Astrocyte (in vitro differentiated cells and primary cell): ENCODE results near the gene QARS1. TPM values are rescaled to one million over a fixed set of nuclear protein-coding genes. Genes with fewer than 3 reads are reported as not detected.

Source experiments
- microRNA-seq: library from miRNA; unstranded; fragments of <30 nt; microRNA quantifications from one replicate; pipeline ENCODE4 v1.2.0, GENCODE V29; 2020
- total RNA-seq: library from RNA; stranded (reverse); gene quantifications from 2 replicates; pipeline ENCODE4 v1.2.1, GENCODE V29; 2021

Gene QARS1
- total RNA-seq, 1 donor from 2014 or later: 189 TPM

Small RNA genes lying within 50 kb of the gene (microRNA-seq; reads per million reads assigned to microRNA genes)
- gene MIR6890: not detected

Other genes starting within 250 kb of the QARS1 start
- 25.0 and 27.3 TPM in 2 replicates for gene SLC25A20, start 205.9 kb downstream of the QARS1 start, total RNA-seq
- gene ARIH2, start 185.9 kb downstream of the QARS1 start, total RNA-seq: 93.6 and 94.6 TPM in 2 replicates
- gene P4HTM, start 114.5 kb downstream of the QARS1 start, total RNA-seq: 25.0 and 28.1 TPM in 2 replicates
- 107 and 130 TPM in 2 replicates for gene WDR6, start 97.4 kb downstream of the QARS1 start, total RNA-seq
- gene DALRD3, start 86.2 kb downstream of the QARS1 start, total RNA-seq: 18.5 and 25.1 TPM in 2 replicates
- gene NDUFAF3, start 82.6 kb downstream of the QARS1 start, total RNA-seq: 75.4 and 84.8 TPM in 2 replicates
- gene IMPDH2, start 75.4 kb downstream of the QARS1 start, total RNA-seq: 111 and 119 TPM in 2 replicates
- 109 and 119 TPM in 2 replicates for gene QRICH1, start 10.7 kb downstream of the QARS1 start, total RNA-seq
- 28.7 and 31.7 TPM in 2 replicates for gene USP19, start 16.1 kb upstream of the QARS1 start, total RNA-seq
- gene LAMB2, start 28.3 kb upstream of the QARS1 start, total RNA-seq: 344 and 391 TPM in 2 replicates
- gene CCDC71, start 61.6 kb upstream of the QARS1 start, total RNA-seq: 18.5 and 20.5 TPM in 2 replicates
- gene KLHDC8B, start 66.8 kb upstream of the QARS1 start, total RNA-seq: 30.2 and 31.6 TPM in 2 replicates
- gene C3orf62, start 172.5 kb upstream of the QARS1 start, total RNA-seq: 3.5 and 4.8 TPM in 2 replicates
- gene USP4, start 235.3 kb upstream of the QARS1 start, total RNA-seq: 31.8 and 33.8 TPM in 2 replicates